IPS-NIHi7 (cell line): ENCODE measurements around the gene IGFL1.
"Not testable (repeated sequence)": the region's sequence is repeated elsewhere in the genome, so short reads cannot be mapped to it uniquely, and the experiment has no call there.

Experiments
- DNase-seq: peaks from one replicate; pipeline ENCODE4 v3.0.0; 2012; ENCODE audit warnings: mixed read lengths; ENCODE audit errors: extremely low spot score

Gene IGFL1

GRCh38 chr19:46224773-46225172 is 4.8 kb upstream of the IGFL1 start:
- no peak for DNase-seq

DNA sequence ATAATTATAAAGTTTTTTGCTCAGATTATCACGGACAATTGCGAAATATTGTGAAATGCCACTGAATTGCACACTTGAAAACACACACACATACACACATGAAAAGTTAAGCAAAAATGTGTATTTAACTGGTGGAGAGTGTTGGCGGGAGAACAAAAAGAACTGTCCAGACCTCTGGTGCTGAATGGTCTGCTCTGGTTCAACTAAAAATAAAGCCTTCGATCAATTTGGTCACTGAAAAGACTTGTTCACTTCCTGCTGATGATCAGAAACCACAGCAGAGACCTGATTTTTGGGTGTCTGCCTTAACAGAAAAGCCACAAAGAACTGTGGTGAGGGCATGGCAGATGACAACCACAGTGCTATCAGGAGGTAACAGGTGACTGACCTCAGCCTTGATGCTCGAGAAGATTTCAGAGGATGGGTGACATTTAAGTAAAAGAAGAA is 4.0 kb upstream of the IGFL1 start:
- no peak for DNase-seq

- DNase-seq = no peak
These were observed 3.0 kb upstream of the IGFL1 start for GRCh38 chr19:46226438-46226973.

- DNase-seq = no peak
These were observed 2.5 kb downstream of the IGFL1 start for GRCh38 chr19:46232029-46232428.

GRCh38 chr19:46232468-46232867 is 2.9 kb downstream of the IGFL1 start:
- DNase-seq = no peak

- DNase-seq = no peak
These were observed 3.5 kb downstream of the IGFL1 start for GRCh38 chr19:46232938-46233621.

DNA sequence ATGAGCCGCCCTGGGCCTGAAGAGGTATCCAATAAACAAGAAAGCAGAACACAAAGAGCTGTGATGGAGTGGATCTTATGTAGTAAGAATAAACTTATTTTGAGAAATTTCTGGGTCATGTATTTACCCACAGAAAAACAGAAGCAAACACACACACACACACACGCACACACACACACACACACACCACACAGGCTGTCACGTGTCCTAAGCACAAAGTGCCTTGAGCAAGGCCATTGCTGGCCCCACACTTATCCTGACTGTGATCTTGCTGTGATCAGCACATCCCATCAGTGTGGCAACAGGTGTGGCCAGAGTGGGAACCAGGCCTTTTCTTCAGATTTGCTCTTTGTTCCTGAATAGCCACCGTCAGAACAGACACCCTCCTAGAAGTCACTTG is 4.3 kb downstream of the IGFL1 start:
- DNase-seq = not testable (repeated sequence)

GRCh38 chr19:46238141-46238540 is 8.6 kb downstream of the IGFL1 start:
- DNase-seq = not testable (repeated sequence)

GRCh38 chr19:46239193-46240024 is 9.9 kb downstream of the IGFL1 start:
- no peak for DNase-seq

- no peak for DNase-seq
These were observed 11.2 kb downstream of the IGFL1 start for GRCh38 chr19:46240693-46241092.

GRCh38 chr19:46241626-46242025 is 12.1 kb downstream of the IGFL1 start:
- DNase-seq = no peak

- not testable (repeated sequence) for DNase-seq
These were observed 13.6 kb downstream of the IGFL1 start for GRCh38 chr19:46243081-46243654.

DNA sequence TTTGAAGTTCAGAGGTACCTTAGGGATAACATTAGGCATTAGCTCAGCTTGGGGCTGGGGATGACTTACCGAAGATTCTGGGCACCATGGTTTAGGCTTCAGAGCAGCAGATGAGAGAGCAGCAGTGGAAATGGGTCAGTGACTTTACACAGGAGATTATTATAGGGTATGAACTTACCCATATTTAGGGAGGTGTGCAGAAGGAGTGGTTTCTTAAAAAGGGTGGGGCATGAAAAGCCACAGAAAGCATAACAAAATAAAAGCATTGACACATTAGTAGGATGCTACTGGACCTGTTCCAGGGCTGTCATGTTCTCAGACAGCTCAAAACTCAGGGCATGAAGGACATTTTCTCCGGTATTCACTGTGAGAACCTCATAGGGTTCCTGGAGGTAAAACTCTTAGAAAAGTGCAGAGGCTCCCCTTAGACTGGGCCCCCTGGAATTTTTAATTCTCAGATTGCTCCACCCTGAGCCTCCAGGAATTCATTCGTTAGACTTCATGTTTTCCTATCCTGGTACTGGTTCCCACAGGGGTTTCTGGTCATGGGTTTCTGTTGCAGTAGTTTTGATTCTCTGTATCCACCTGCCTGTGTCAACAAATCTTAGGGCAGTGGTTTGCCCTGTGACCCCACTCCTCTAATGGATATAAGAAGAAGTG is 20.7 kb downstream of the IGFL1 start:
- DNase-seq = no peak

GRCh38 chr19:46251416-46251815 is 21.9 kb downstream of the IGFL1 start:
- DNase-seq = no peak

DNA sequence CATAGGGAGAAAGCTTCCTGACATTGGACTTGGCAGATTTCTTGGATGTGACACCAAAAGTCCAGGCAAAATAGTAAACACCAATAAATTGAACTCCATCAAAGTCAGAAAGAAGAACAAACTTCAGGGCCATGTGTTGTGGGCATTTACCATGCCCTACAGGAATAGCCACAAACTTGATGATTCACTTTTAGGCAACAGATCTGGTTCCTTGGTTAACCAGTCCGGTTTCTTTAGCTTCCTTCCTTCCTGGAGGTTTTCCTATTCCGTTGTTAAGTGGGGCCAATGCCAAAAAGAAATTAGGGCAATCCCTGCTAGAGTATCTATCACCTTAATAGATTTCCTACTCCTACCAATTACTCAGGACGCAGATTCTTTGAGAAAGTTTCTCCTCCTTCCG is 25.2 kb downstream of the IGFL1 start:
- DNase-seq = no peak

GRCh38 chr19:46256855-46257254 is 27.3 kb downstream of the IGFL1 start:
- no peak for DNase-seq

- DNase-seq = not testable (repeated sequence)
These were observed 32.0 kb downstream of the IGFL1 start for GRCh38 chr19:46261501-46261900.

DNA sequence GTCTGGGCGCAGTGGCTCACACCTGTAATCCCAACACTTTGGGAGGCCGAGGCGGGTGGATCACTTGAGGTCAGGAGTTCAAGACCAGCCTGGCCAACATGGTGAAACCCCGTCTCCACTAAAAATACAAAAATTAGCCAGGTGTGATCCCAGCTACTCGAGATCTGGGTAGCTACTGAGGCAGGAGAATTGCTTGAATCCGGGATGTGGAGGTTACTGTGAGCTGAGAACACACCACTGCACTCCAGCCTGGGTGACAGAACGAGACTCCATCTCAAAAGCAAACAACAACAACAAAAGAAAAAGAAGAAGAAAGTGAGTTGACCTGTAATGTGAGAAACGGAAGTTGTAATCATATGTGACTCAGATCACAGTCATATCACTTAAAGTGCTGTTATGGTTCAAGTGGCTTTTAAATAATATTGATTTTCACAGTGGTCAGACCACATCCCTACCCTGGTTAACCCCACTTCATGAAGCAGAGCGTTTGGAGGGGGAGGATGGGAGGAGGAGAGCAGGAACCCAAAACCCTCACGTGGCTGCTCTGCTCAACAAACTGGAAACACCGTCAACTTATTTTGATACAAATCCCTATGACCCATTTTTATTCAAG is 33.2 kb downstream of the IGFL1 start:
- DNase-seq = not testable (repeated sequence)

- not testable (repeated sequence) for DNase-seq
These were observed 35.3 kb downstream of the IGFL1 start for GRCh38 chr19:46264801-46265200.

DNA sequence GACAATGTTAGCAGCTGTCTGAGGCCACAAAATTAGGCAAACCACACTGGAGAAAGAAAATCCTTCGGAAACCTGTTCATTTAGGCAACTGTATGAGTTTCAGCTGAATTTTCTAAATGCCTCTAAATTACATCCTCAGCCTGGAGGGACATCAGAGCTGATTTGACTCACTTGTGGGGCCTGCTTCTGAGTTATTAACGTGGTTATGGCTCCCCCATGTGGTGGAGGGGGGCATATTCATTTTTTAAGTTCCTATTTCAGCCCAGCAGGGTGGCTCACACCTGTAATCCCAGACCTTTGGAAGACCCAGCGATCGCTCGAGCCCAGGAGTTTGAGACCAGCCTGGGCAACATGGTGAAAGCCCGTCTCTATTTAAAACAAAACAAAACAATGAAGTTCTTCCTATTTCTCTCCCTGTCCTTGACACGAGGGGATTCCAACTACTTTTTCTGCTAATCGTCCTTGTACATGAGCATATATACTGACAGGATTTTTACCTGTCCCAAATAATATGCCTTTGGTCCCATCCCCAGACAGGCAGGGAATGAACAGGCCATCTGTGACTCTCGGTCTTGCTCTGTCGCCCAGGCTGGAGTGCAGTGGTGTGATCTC is 35.8 kb downstream of the IGFL1 start:
- peak; percentile 81 for DNase-seq

GRCh38 chr19:46269101-46269500 is 39.6 kb downstream of the IGFL1 start:
- DNase-seq = no peak
